ENCODE results near the gene ARHGEF26. TPM values are rescaled to one million over a fixed set of nuclear protein-coding genes. Genes with fewer than 3 reads are reported as not detected.

Gene ARHGEF26
- total RNA-seq, 1 experiment from 2014 or later, result 14.1 TPM

- Mint-ChIP-seq H3K4me3 (no peak overlapping the region), H3K9me3 (no peaks in the 10 kb centered on the region), H3K36me3 (peaks cover 17% of the 10 kb centered on the region), H3K27me3 (ENCODE audit: low read depth) (no peaks in the 10 kb centered on the region), H3K27ac (peak overlapping the region; percentile 68; the same call in 1 of the 2 replicates), H3K4me1 (peaks cover 39% of the 10 kb centered on the region)
- peak; percentile 67 for ATAC-seq
- no peak for DNase-seq (ENCODE audit: low spot score)
- ChIA-PET CTCF (no interaction called here), POLR2A (no interaction called here)
- TF ChIP-seq STAT6 (CRISPR knock-in tag; conservative IDR thresholded peaks at IDR 0.05; ENCODE audit: low read depth) (no peak), SMAD4 (CRISPR knock-in tag; IDR thresholded peaks at IDR 0.05) (no peak), EMX1 (CRISPR knock-in tag; IDR thresholded peaks at IDR 0.05) (no peak), E2F4 (CRISPR knock-in tag; IDR thresholded peaks at IDR 0.05; ENCODE audit: borderline replicate concordance, low read depth) (no peak), KAT7 (CRISPR knock-in tag; IDR thresholded peaks at IDR 0.05; ENCODE audit: borderline replicate concordance) (no peak), HMGA2 (CRISPR knock-in tag; IDR thresholded peaks at IDR 0.05) (no peak), IRF1 (CRISPR knock-in tag; IDR thresholded peaks at IDR 0.05) (no peak), ZNF263 (CRISPR knock-in tag; IDR thresholded peaks at IDR 0.05; ENCODE audit: low read depth) (no peak), GTF2I (CRISPR knock-in tag; conservative IDR thresholded peaks at IDR 0.05) (no peak)
- TF ChIP-seq, protein P1, sequence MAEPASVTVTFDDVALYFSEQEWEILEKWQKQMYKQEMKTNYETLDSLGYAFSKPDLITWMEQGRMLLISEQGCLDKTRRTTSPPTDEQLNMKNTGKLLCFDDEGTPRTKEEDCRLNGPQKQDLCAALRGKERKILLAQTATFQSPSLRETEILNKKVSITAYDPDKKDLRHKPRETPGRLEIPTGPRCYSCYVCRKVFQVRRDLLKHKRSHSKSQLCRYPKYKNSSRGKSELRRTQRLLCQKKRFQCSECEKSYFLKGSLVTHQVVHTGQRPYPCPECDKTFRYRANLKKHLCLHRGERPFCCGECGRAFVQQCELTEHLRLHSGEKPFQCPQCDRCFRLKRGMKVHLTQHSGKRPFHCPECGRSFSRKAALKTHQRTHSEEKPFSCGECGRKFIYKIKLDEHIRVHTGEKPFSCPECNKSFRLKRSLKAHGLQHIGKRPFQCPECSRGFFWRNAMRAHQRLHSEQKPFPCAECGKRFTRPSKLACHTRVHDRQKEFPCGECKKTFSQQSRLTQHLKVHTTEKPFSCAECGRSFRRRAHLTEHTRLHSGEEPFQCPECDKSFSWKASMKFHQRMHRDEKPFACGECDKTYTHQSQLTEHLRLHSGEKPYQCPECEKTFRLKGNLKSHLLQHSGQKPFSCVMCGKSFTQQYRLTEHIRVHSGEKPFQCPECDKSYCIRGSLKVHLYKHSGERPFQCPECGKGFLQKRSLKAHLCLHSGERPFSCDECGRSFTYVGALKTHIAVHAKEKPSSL (CRISPR knock-in tag; conservative IDR thresholded peaks at IDR 0.05), result no peak
Observed at GRCh38 chr3:154247806-154248415, 126.7 kb downstream of the ARHGEF26 start.

DNA sequence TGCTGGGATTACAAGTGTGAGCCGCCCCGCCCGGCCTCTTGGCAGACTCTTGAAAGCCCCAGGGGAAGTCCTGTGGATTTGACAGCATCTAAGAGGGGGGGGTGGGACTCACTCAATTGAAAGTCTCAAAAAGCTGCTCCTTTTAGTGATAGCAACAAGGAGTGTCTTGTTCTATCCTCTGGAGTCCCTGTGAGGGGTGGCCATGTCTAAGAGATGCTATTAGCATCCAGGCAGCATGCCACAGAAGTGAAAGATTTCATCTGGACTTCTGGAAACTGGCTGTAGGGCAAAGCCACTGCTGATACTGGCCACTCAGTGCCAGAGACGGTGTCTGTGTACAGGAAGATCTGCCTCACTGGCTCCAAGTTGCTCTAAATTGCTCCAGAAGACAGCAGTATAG is 129.1 kb downstream of the ARHGEF26 start:
- Mint-ChIP-seq H3K4me1 (peaks cover 35% of the 10 kb centered on the region), H3K4me3 (no peak overlapping the region)

More for the DNA sequence above, 129.1 kb downstream of the ARHGEF26 start:
- peaks cover 24% of the 10 kb centered on the region for H3K36me3 Mint-ChIP-seq
- POLR2A ChIA-PET, result no interaction called here
- no peaks in the 10 kb centered on the region for H3K9me3 Mint-ChIP-seq
- no peak for DNase-seq (ENCODE audit: low spot score)
- no peaks in the 10 kb centered on the region for H3K27me3 Mint-ChIP-seq (ENCODE audit: low read depth)
- H3K27ac Mint-ChIP-seq, result no peak overlapping the region
- no peak for TF ChIP-seq AFF4 (CRISPR knock-in tag; IDR thresholded peaks at IDR 0.05; ENCODE audit: borderline replicate concordance)
- CTCF ChIA-PET, result no interaction called here
- no peak for ATAC-seq

Data from WTC11 (cell line).